ENCODE measurements around the gene ZNF829.

GRCh38 chr19:36838784-36839324 is 77.2 kb downstream of the ZNF829 start:
- no peak for TF ChIP-seq POLR2A (IDR thresholded peaks at IDR 0.05)
- no peak for TF ChIP-seq CTCF (IDR thresholded peaks at IDR 0.05)
